ENCODE data around the gene WLS.
"Not testable (repeated sequence)": the region's sequence is repeated elsewhere in the genome, so short reads cannot be mapped to it uniquely, and the experiment has no call there.

The WLS gene

DNA sequence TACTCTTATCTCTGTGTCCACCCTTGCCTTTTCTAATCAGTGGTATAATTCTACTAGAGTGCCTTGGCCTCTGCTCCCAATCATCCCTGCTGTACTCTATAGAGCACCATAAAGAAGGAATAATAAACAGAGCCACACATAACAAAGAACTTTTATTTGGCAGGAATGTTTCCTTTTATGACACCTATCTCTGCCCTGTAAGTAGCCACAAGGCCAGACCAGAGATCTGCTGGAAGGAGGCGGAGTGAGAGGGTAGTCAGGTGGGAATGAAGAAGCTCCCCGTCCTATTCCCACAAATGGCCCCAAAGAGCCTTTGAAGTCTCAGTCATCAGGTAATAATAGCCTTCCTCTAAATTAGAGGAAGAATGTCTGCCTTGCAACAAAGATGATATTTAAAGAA is 32.7 kb downstream of the WLS start:
- DNase-seq (ENCODE audit: low read depth in 2 of 2): no peak

GRCh38 chr1:68198752-68199151 is 33.6 kb downstream of the WLS start:
- DNase-seq (ENCODE audit: low read depth in 2 of 2): no peak

DNA sequence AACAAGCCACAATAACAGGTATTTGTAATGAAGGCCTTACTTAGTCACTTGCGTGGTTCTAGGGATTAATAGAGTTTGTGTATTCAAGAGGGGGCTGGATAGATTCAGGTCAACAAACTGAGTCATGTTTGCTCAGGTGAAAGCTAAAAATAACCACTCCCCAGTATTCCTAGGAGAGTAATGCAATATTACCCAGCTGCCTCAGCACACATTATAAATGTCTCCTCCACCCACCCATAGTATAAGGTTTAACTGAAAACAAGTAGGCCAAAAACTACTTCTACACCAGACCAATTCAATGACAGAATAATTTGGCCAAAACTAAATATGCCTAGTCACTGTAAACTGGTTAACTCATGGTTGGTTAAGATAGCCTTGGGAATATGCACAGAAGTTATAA is 34.4 kb downstream of the WLS start:
- no peak for DNase-seq (ENCODE audit: low read depth in 2 of 2)

GRCh38 chr1:68197461-68197860 is 34.9 kb downstream of the WLS start:
- no peak for DNase-seq (ENCODE audit: low read depth in 2 of 2)

DNA sequence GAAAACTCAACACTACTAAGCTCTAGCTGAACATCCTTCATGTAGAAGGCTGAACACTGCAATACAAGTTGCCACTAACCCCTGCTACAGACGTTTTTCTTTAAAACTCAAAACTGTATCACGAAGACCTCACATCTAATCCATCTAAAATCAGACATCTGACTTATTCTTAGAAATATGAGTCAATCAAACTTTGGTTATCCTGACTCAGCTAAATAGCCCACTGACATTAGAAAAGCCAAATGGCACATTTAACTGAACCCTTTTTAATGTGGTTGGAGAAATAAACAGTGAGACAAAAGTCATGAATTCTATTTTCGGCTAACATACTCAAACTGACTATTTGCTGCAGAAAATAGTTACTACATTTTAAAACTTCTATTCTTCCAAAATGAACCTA is 35.6 kb downstream of the WLS start:
- DNase-seq (ENCODE audit: low read depth in 2 of 2): no peak

DNA sequence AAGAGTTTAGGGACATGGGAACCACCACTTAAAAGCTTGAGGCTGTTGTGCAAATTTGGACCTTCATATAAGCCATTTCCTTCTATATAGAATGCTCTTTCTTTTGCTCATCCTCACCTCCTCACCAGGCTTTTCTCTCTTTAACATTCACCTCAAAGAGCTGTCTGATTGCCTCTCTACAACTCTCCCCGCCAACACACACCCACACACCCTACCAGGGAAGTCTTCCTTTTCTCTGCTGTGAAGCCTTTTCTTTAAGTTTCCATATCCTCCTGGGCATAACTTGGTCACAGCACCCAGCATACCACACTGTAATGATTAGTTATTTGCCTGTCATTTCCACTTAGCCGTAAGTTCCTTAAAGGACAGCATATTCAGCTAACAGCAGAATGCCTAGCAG is 40.6 kb downstream of the WLS start:
- DNase-seq (ENCODE audit: low read depth in 2 of 2): no peak

DNA sequence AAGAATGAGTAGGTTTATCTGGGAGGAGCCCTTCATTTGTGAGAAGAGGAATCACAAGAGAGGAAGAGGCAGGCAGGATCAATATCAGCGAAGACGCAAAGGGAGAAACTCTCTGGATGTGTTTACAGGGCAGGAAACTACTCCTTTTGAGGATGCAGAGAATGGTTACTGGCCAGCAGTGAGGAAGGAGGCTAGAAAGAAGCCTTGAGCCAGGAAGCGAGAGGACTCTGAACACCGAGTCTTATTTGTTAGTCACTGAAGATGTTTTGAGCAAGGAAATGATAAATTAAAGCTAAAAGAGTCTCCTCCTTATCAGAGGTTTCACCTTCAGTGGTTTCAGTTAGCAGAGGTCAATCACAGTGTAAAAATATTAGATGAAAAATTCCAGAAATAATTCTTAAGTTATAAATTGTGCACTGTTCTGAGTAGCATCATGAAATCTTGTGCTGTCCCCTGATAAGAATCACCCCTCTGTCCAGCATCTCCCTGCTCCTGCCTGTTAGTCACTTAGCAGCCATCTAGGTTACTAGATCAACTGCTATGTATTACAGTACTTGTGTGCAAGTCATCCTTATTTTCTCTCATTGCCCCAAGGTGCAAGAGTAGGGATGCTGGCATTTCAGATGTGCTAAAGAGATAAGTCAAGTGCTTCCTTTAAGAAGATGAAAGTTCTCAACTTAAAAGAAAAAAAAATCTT is 43.5 kb downstream of the WLS start:
- no peak for DNase-seq (ENCODE audit: low read depth in 2 of 2)

- DNase-seq (ENCODE audit: low read depth in 2 of 2): no peak
These were observed 44.2 kb downstream of the WLS start for GRCh38 chr1:68188060-68188538.

GRCh38 chr1:68185743-68186142 is 46.6 kb downstream of the WLS start:
- DNase-seq (ENCODE audit: low read depth in 2 of 2): no peak

- no peak for DNase-seq (ENCODE audit: low read depth in 2 of 2)
These were observed 48.4 kb downstream of the WLS start for GRCh38 chr1:68183895-68184294.

DNA sequence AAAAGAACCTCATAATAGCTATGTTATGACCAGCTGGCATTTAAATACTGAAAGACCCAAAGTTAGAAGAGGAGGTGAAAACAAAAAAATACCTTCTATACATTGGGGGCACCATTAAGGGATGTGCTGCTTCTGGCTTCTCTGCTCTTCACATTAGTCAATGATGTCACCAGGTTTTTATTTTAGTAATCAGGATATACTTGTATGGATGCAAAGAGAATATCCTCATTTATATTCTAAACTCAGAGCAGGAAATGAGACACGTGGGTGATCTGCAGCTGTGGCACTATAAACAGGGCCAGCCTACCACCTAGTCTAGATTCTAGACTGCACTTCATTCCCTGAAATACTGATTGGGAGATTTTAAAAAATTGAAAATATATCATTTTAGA is 51.2 kb downstream of the WLS start:
- DNase-seq (ENCODE audit: low read depth in 2 of 2): no peak

GRCh38 chr1:68180441-68181164 is 51.7 kb downstream of the WLS start:
- DNase-seq (ENCODE audit: low read depth in 2 of 2): no peak

DNA sequence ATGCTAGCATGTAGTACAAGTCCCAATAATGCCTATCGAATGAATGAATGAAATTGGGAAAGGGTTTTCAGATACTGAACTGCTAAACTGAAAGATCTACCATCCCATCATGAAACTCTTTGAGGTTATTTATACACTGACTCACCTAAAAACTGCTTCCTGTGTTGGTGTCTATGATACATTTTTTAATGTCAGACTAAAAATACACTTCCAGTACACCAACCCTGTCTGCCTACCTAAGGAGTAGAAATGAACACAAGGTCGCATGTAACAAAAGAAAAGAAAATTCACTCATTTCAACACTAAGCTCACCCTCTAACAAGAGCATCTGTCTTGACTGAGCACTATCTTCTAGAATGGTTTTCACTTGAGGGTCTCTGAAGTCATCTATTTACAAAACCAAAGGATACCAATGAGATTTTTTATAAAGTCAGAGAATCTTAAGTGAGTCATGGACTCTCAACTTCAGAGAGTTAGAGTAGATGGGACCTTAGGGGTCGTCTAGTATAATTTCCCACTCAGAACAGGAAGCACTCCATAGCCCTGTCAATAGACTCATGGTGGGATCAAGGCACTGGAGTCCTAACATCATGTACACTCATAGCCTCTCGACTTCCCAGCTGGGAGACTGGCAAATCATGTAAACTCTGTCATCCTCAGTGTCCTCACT is 53.4 kb downstream of the WLS start:
- no peak for DNase-seq (ENCODE audit: low read depth in 2 of 2)

GRCh38 chr1:68175621-68176398 is 56.5 kb downstream of the WLS start:
- no peak for DNase-seq (ENCODE audit: low read depth in 2 of 2)

GRCh38 chr1:68174738-68175113 is 57.6 kb downstream of the WLS start:
- no peak for DNase-seq (ENCODE audit: low read depth in 2 of 2)

DNA sequence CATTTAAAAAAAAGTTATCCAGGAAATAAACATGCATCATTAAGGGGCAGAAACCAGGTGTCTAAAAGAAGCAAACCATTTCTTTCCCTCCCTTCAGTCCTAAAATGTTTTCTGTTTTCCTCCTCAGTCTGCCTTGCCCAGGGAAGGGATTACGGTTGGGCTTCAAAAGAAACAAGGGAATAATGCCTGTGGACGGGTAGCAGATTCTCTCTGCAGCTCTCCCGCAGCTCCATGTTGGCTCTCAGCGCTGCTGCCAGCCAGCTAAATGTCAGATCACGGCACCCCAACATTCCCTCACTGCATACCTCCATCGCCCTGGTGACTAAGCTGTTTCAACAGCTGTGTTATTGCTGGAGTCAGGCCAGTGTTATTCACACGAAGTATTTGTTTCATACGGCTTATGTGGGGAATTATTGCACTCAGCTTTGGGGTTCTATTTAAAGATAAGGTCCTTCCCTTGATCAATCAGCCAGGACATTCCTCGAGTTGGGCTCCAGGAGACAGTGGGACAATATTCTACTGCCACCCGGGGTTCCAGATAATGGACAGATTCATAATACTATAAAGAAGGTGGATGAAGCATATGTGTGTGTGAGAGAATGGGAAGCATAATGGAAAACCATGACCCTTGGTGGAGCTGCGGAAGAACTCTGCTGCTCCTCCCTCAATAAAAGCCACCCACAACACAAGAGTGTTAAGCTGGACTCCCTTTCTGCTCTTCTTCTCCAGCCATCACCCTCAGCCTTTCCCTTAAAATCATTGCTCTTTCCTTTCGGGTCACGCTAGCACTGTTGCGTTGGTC is 58.2 kb downstream of the WLS start:
- DNase-seq (ENCODE audit: low read depth in 2 of 2): no peak

- no peak for DNase-seq (ENCODE audit: low read depth in 2 of 2)
These were observed 58.9 kb downstream of the WLS start for GRCh38 chr1:68173283-68173935.

DNA sequence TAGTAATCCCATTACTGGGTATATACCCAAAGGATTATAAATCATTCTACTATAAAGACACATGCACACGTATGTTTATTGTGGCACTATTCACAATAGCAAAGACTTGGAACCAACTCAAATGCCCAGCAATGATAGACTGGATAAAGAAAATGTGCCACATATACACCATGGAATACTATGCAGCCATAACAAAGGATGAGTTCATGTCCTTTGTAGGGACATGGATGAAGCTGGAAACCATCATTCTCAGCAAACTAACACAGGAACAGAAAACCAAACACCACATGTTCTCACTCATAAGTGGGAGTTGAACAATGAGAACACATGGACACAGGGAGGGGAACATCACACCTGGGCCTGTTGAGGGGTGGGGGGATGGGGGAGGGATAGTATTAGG is 60.5 kb downstream of the WLS start:
- not testable (repeated sequence) for DNase-seq (ENCODE audit: low read depth in 2 of 2)

DNA sequence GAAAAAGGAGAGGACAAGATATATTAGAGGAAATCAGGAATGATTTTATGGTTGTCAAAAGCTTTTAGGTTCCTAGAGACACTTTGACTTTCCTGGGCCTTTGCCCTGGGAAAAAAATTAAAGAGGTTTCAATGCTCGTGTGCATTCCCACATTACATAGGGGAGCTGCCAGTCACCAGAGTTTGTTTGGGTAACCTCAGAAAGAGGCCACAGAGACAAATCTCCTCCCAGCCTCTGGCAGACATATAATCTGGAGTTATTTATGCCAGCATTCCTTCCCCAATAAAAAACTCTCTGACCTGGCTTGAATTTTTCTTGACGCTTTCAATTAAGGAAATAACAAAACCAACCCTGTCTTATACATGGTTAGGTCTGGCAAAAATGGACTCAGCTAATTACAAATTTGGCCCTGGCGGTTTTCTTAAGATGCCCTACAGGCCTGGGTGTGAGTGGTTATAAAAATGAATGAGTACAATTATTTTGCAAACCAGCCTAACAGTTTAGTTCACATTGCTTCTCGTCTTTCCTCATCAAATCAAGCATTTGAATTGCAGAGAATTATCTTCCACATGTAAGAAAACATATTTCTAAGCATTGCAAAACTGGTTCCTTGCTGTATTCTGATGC is 63.7 kb downstream of the WLS start:
- DNase-seq (ENCODE audit: low read depth in 2 of 2): no peak

GRCh38 chr1:68167211-68167610 is 65.1 kb downstream of the WLS start:
- no peak for DNase-seq (ENCODE audit: low read depth in 2 of 2)

Data from activated CD4-positive, alpha-beta T cell treated with anti-CD3 and anti-CD28 coated beads for 24 hours (primary cell).